HG03460 (cell line): ENCODE results near the gene GID4.
"Not testable (repeated sequence)": the region's sequence is repeated elsewhere in the genome, so short reads cannot be mapped to it uniquely, and the experiment has no call there.

ENCODE experiments used
- ATAC-seq: cut with Tn5 transposase; IDR thresholded peaks from one replicate; pipeline ENCODE4 v1.9.1; 2021; ENCODE audit not compliant: unreplicated experiment

The GID4 gene

GRCh38 chr17:18038861-18039534 is at the start of gene GID4, which contains the start of gene ATPAF2:
Gene GID4 (plus strand): TSS chr17:18039408. CDS start chr17:18039465, 57 bp downstream.
Gene ATPAF2 (minus strand): TSS chr17:18039168. CDS start chr17:18039013, 155 bp downstream.
- peak; percentile 88 for ATAC-seq

- ATAC-seq = no peak
These were observed 49.6 kb upstream of the GID4 start for GRCh38 chr17:17989618-17990017.

GRCh38 chr17:17990282-17990681 is 48.9 kb upstream of the GID4 start:
- ATAC-seq = no peak

GRCh38 chr17:17993366-17993765 is 45.8 kb upstream of the GID4 start:
- no peak for ATAC-seq

GRCh38 chr17:17993852-17994251 is 45.4 kb upstream of the GID4 start:
- no peak for ATAC-seq

- ATAC-seq = no peak
These were observed 44.7 kb upstream of the GID4 start for GRCh38 chr17:17994271-17995069.

GRCh38 chr17:17995887-17996286 is 43.3 kb upstream of the GID4 start:
- not testable (repeated sequence) for ATAC-seq

GRCh38 chr17:17998934-17999333 is 40.3 kb upstream of the GID4 start:
- no peak for ATAC-seq

GRCh38 chr17:17999364-18000029 is 39.7 kb upstream of the GID4 start:
- no peak for ATAC-seq

GRCh38 chr17:18000030-18000408 is 39.2 kb upstream of the GID4 start:
- no peak for ATAC-seq

GRCh38 chr17:18002171-18002570 is 37.0 kb upstream of the GID4 start:
- ATAC-seq = no peak

- ATAC-seq = no peak
These were observed 34.9 kb upstream of the GID4 start for GRCh38 chr17:18004345-18004744.

GRCh38 chr17:18004884-18005305 is 34.3 kb upstream of the GID4 start:
- ATAC-seq = no peak

GRCh38 chr17:18005496-18005895 is 33.7 kb upstream of the GID4 start:
- ATAC-seq = no peak

- ATAC-seq = no peak
These were observed 32.5 kb upstream of the GID4 start for GRCh38 chr17:18006495-18007239.

GRCh38 chr17:18008496-18009268 is 30.5 kb upstream of the GID4 start:
- ATAC-seq = no peak

GRCh38 chr17:18009609-18010420 is 29.4 kb upstream of the GID4 start:
- ATAC-seq = no peak

GRCh38 chr17:18011286-18011685 is 27.9 kb upstream of the GID4 start:
- no peak for ATAC-seq

GRCh38 chr17:18014006-18014405 is 25.2 kb upstream of the GID4 start:
- no peak for ATAC-seq
